Measurements from ENCODE around the gene SNPH.

SNPH gene

DNA sequence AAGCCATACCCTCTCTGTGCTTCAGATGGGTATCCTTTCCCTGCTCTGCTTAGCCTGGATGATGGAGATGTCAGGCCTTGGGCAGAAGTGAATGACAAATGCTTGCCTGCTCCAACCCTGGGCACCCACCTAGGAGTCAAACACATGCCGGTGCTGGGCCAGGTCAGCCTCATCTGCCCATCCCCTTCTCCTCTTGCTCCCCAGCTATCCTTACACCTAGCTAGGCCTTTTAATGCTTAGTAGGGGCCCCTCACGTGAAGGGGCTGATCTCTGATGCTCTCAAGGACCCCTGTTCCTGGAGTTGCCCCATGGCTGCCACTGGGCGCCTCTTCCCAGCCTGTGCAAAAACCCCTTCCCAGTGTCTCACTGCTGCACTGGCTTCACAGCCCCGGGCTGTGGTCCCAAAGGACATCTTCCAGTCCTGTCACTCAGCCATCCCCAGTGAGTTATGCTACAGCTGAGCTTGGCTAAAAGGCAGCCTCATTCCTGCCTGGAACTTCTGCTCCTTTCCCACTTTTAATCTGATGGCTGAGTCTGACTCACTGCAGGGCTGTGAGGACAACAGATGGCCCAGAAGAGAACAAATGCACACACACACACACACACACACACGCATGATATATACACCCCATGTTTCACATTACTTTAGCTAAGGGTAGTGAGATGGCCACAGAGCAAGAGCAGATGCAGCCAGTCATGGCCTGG, 75.6 kb downstream of the SNPH start:
- DNase-seq: peak; percentile 82

DNA sequence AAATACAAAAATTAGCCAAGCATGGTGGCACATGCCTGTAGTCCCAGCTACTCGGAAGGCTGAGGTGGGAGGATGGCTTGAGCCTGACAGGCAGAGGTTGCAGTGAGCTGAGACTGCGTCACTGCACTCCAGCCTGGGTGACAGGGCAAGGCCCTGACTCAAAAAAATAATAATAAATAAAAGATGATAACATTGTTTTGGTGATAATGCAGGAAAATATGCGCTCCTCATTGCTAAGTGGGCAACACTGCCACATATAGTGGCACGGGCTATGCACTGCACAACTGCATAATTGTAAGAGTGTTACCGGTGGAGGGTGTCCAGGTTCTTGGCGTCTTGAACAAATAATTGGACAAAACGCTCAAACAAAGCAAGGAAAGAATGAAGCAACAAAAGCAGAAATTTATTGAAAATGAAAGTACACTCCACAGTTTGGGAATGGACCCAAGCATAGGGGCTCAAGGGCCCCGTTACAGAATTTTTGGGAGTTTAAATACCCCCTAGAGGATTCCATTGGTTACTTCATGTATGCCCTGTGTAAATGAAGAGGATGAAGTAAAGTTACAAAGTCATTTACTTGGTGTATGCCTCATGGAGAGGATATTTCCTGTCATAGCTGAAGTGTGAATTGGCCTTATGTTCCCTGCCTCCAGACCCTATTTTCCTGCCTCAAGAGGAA, 77.5 kb downstream of the SNPH start:
- DNase-seq: peak; percentile 15

DNA sequence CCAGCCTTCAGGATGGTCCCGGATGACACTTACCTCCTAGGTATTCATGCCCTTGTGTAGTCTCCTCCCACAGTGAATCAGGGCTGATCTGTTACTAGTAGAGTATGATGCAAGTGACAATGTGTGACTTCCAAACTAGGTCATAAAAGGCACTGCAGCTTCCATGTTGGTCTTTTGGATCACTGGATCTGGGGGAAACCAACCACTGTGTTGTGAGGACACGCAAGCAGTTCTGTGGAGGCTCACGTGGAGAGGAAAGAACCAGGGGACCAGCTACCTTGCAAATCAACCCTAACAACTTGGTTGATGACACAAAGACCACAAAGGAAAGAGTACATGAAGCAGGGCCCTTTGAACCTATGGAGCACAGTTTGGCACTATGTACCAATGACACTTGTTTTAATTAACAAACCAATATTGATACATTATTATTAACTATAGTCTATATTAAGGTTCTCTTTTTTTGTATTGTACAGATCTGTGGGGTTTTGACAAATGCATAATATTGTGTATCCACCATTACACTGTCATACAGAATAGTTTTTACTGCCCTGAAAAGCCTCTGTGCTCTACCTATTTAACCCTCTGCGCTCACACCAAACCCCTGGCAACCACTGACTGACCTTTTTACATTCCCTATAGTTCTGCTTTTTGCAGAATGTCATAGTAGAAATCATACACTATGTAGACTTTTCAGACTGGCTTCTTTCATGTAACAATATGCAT, 79.1 kb downstream of the SNPH start:
- peak; percentile 26 for DNase-seq

DNA sequence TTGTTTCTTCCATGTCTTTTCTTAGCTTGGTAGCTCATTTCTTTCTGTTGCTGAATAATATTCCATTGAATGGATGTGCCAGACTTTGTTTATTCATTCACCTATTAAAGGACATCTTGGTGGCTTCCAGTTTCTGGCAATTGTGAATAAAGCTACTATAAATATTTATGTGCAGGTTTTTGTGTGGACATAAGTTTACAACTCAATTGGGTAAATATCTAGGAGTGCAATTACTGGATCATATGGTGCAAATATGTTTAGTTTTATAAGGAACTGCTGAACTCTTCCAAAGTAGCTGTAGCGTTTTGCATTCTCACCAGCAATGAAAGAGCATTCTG, 79.6 kb downstream of the SNPH start:
- no peak for DNase-seq

DNA sequence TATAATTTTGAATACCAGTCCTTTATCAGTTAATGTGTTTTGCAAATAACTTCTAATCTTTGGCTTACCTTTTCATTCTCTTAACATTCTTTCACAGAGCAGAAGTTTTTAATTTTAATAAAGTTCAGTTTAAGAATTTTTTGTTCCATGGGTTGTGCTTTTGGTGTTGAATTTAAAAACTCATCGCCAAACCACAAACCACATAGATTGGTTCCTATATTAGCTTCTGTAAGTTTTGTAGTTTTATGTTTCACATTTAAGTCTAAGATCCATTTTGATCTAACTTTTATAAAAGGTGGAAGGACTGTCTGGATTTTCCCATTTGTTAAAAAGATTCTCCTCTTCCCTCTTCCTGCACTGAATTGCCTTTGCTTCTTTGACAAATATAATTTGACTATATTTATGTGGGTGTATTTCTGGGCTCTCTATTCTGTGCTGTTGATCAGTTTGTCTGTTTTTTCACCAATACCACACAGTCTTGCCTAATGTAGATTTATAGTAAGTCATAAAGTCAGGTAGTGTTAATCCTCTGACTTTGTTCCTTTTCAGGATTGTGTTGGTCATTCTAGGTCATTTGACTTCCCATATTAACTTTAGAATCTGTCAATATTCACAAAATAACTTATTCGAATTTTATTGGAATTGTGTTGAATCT, 80.3 kb downstream of the SNPH start:
- DNase-seq: no peak

DNA sequence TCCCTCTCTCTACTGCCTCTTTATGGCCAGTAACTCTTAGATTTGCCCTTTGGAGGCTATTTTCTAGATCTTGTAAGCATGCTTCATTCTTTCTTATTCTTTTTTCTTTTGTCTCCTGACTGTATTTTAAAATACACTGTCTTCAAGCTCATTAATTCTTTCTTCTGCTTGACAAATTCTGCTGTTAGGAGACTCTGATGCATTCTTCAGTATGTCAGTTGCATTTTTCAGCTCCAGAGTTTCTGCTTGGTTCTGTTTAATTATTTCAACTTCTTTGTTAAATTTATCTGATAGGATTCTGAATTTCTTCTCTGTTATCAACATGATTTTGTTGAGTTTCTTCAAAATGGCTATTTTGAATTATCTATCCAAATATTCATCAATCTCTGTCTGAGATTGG, 87.9 kb downstream of the SNPH start:
- no peak for DNase-seq

DNA sequence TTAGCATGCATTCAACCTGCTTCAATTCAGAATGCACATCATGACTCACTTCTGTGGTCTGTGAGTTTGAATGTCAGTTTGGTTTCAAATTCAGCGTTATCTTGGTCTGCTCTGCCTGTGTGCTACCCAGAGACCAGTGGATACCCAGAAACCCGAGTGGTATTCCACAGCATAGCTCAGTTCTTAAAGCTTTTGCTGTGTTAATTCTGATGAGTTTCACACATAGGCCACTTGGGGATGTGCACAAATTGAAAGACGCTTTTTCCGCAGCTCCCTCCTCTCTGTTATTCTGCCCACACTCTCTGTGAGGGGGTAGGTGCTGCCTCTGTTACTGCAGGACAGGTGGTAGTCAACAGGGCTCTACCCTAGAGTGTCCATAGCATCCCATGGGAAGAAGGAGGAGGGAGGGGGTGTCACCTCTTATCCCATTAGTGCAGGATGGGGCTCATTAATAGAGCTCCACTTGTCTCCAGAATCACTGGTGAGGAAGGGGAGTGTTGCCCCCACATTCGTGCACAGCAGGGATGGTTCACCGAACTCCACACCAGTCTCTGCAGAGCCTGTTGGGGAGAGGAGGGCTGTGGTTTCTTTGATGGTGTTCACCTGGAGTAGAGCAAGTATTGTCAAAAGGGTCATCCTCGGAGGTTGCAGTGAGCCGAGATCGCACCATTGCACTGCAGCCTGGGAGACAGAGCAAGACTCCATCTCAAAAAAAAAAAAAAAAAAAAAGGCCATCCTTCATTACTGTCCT, 92.0 kb downstream of the SNPH start:
- peak; percentile 18 for DNase-seq

Measured in HCEC 1CT (cell line).